ENCODE data around the gene DNLZ.

Gene DNLZ

GRCh38 chr9:136396219-136396515, 32.6 kb upstream of the DNLZ start:
- no peak for DNase-seq (ENCODE audit: low read depth in 2 of 2, low spot score in 1 of 2)

- DNase-seq (ENCODE audit: low read depth in 2 of 2, low spot score in 1 of 2) = no peak
These were observed 32.0 kb upstream of the DNLZ start for GRCh38 chr9:136395345-136396218.

- no peak for DNase-seq (ENCODE audit: low read depth in 2 of 2, low spot score in 1 of 2)
These were observed 31.4 kb upstream of the DNLZ start for GRCh38 chr9:136395020-136395340.

- DNase-seq (ENCODE audit: low read depth in 2 of 2, low spot score in 1 of 2) = no peak
These were observed 30.9 kb upstream of the DNLZ start for GRCh38 chr9:136394312-136395019.

GRCh38 chr9:136393531-136393930, 30.0 kb upstream of the DNLZ start:
- DNase-seq (ENCODE audit: low read depth in 2 of 2, low spot score in 1 of 2) = no peak

GRCh38 chr9:136392538-136393449, 29.2 kb upstream of the DNLZ start:
- DNase-seq (ENCODE audit: low read depth in 2 of 2, low spot score in 1 of 2) = no peak

- DNase-seq (ENCODE audit: low read depth in 2 of 2, low spot score in 1 of 2) = no peak
These were observed 28.4 kb upstream of the DNLZ start for GRCh38 chr9:136391737-136392537.

GRCh38 chr9:136389396-136389795, 25.9 kb upstream of the DNLZ start:
- no peak for DNase-seq (ENCODE audit: low read depth in 2 of 2, low spot score in 1 of 2)

GRCh38 chr9:136387217-136387616, 23.7 kb upstream of the DNLZ start:
- no peak for DNase-seq (ENCODE audit: low read depth in 2 of 2, low spot score in 1 of 2)

- DNase-seq (ENCODE audit: low read depth in 2 of 2, low spot score in 1 of 2) = no peak
These were observed 22.5 kb upstream of the DNLZ start for GRCh38 chr9:136386018-136386417.

- DNase-seq (ENCODE audit: low read depth in 2 of 2, low spot score in 1 of 2) = no peak
These were observed 21.5 kb upstream of the DNLZ start for GRCh38 chr9:136385015-136385414.

GRCh38 chr9:136383436-136383835, 19.9 kb upstream of the DNLZ start:
- no peak for DNase-seq (ENCODE audit: low read depth in 2 of 2, low spot score in 1 of 2)

- DNase-seq (ENCODE audit: low read depth in 2 of 2, low spot score in 1 of 2) = no peak
These were observed 18.5 kb upstream of the DNLZ start for GRCh38 chr9:136381966-136382513.

- no peak for DNase-seq (ENCODE audit: low read depth in 2 of 2, low spot score in 1 of 2)
These were observed 17.8 kb upstream of the DNLZ start for GRCh38 chr9:136381311-136381710.

GRCh38 chr9:136380381-136380780, 16.8 kb upstream of the DNLZ start:
- no peak for DNase-seq (ENCODE audit: low read depth in 2 of 2, low spot score in 1 of 2)

GRCh38 chr9:136379891-136380290, 16.3 kb upstream of the DNLZ start:
- DNase-seq (ENCODE audit: low read depth in 2 of 2, low spot score in 1 of 2) = no peak

GRCh38 chr9:136379401-136379800, 15.9 kb upstream of the DNLZ start:
- no peak for DNase-seq (ENCODE audit: low read depth in 2 of 2, low spot score in 1 of 2)

GRCh38 chr9:136379003-136379287, 15.4 kb upstream of the DNLZ start:
- no peak for DNase-seq (ENCODE audit: low read depth in 2 of 2, low spot score in 1 of 2)

- DNase-seq (ENCODE audit: low read depth in 2 of 2, low spot score in 1 of 2) = no peak
These were observed 14.8 kb upstream of the DNLZ start for GRCh38 chr9:136378170-136379002.
